Myocyte (in vitro differentiated cells): ENCODE measurements around the gene SLC16A9. TPM values are rescaled to one million over a fixed set of nuclear protein-coding genes. Genes with fewer than 3 reads are reported as not detected.

Experiments used
- total RNA-seq: library from RNA; depleted of rRNA; stranded (reverse); fragments of >200 nt; gene quantifications from 2 replicates; pipeline ENCODE4 v1.2.3, GENCODE V29; 2014

The SLC16A9 gene
- total RNA-seq, 1 donor from 2014 or later: 0.88 TPM

Other genes starting within 250 kb of the SLC16A9 start
- gene MRLN, start 43.6 kb upstream of the SLC16A9 start, total RNA-seq: 227 and 432 TPM in 2 replicates
- gene CCDC6, start 196.7 kb upstream of the SLC16A9 start, total RNA-seq: 19.4 and 19.6 TPM in 2 replicates